H1 (cell line): ENCODE data around the gene KCNQ1OT1. TPM values are rescaled to one million over a fixed set of nuclear protein-coding genes. Genes with fewer than 3 reads are reported as not detected.

Experiments used
- CTCF ChIA-PET: fragments of 300-600 bp; sonication (Branson Sonifier 250); formaldehyde crosslinking; loops from one replicate; lab custom pipeline; 2021; ENCODE audit not compliant: partially characterized antibody; lab: Charles Lee
- POLR2A ChIA-PET: fragments of 300-600 bp; sonication (Branson Sonifier 250); formaldehyde crosslinking; loops from one replicate; lab custom pipeline; 2021; ENCODE audit warnings: inconsistent platforms; ENCODE audit not compliant: partially characterized antibody; lab: Charles Lee
- DNase-seq, 2 experiments: peaks; one replicate each; pipeline versions ENCODE4 v3.0.0 to v3.0.0-alpha.2; 2010 to 2022; ENCODE audit warnings: low spot score in 2 of 2, low read depth in 1 of 2, mixed read lengths in 1 of 2
- FAIRE-seq: peaks from 2 replicates; lab custom pipeline; 2011; peaks lifted over from hg19 to GRCh38; lab: Jason Lieb, UNC
- H2AFZ ChIP-seq: 2 replicates; pipeline ENCODE4 v1.8.1; 2012; ENCODE audit warnings: low read length, inconsistent platforms
- H2AK5ac ChIP-seq: 2 replicates; pipeline ENCODE4 v1.6.1; 2013; ENCODE audit warnings: low read depth, low read length
- H2BK120ac ChIP-seq: replicated peaks from 2 replicates; pipeline ENCODE3; 2013; ENCODE audit warnings: low read depth, low read length, inconsistent platforms
- H2BK12ac ChIP-seq: 2 replicates; pipeline ENCODE4 v1.6.1; 2013; ENCODE audit warnings: low read depth, low read length
- H2BK15ac ChIP-seq: 2 replicates; pipeline ENCODE4 v1.6.1; 2013; ENCODE audit warnings: low read length
- H2BK20ac ChIP-seq: 2 replicates; pipeline ENCODE4 v1.6.1; 2013; ENCODE audit warnings: low read length
- H2BK5ac ChIP-seq: 2 replicates; pipeline ENCODE4 v1.6.1; 2013; ENCODE audit warnings: low read depth, low read length
- H3K14ac ChIP-seq: 2 replicates; pipeline ENCODE4 v1.6.1; 2013; ENCODE audit warnings: inconsistent platforms; ENCODE audit not compliant: insufficient read length
- H3K18ac ChIP-seq: 2 replicates; pipeline ENCODE4 v1.6.1; 2013; ENCODE audit warnings: low read length; ENCODE audit errors: extremely low read depth
- H3K23ac ChIP-seq: 2 replicates; pipeline ENCODE4 v1.6.1; 2013; ENCODE audit warnings: inconsistent platforms; ENCODE audit not compliant: insufficient read length
- H3K23me2 ChIP-seq: 2 replicates; pipeline ENCODE4 v1.6.1; 2013; ENCODE audit warnings: low read depth, low read length
- H3K27ac ChIP-seq: 2 replicates; pipeline ENCODE4 v1.6.1; 2011; ENCODE audit warnings: low read depth, low read length, inconsistent platforms
- H3K27me3 ChIP-seq, 4 experiments: replicated peaks in 1 of 4; 1 replicate in 1 of 4; 2 replicates in 3 of 4; pipeline versions ENCODE4 v1.6.1 to v1.8.1; 2011 to 2013; ENCODE audit warnings: low read length in 3 of 4, mild to moderate bottlenecking in 3 of 4, inconsistent platforms in 2 of 4, mixed read lengths in 2 of 4, moderate library complexity in 1 of 4; ENCODE audit not compliant: control insufficient read depth in 3 of 4, insufficient read depth in 3 of 4; ENCODE audit errors: extremely low read depth in 1 of 4
- H3K36me3 ChIP-seq, 4 experiments: 2 replicates each; pipeline versions ENCODE4 v1.6.1 to v1.8.1; 2011 to 2013; ENCODE audit warnings: mild to moderate bottlenecking in 4 of 4, low read length in 3 of 4, moderate library complexity in 2 of 4, control low read depth in 1 of 4, inconsistent platforms in 1 of 4; ENCODE audit not compliant: insufficient read depth in 4 of 4, control insufficient read depth in 2 of 4
- H3K4ac ChIP-seq: replicated peaks from 2 replicates; pipeline ENCODE3; 2013; ENCODE audit warnings: low read length, low read depth, mixed read lengths, inconsistent platforms; ENCODE audit not compliant: insufficient read length
- H3K4me1 ChIP-seq, 4 experiments: replicated peaks in 1 of 4; 1 replicate in 1 of 4; 2 replicates in 3 of 4; pipeline versions ENCODE4 v1.6.1 to v1.8.1; 2011 to 2013; ENCODE audit warnings: low read length in 3 of 4, inconsistent platforms in 2 of 4, mixed read lengths in 1 of 4; ENCODE audit not compliant: insufficient read depth in 4 of 4, control insufficient read depth in 3 of 4
- H3K4me2 ChIP-seq, 2 experiments: 2 replicates each; pipeline versions ENCODE4 v1.6.1 to v1.8.1; 2011 to 2013; ENCODE audit warnings: low read depth in 2 of 2, low read length in 2 of 2, control low read depth in 1 of 2, inconsistent platforms in 1 of 2, mild to moderate bottlenecking in 1 of 2; ENCODE audit not compliant: insufficient read depth in 1 of 2
- H3K4me3 ChIP-seq, 4 experiments: fragments of 200-600, 300-600 bp in 1 of 4; sonication (generic), shearing (Covaris generic), sonication (Bioruptor Twin) in 1 of 4; 2 replicates each; pipeline versions ENCODE4 v1.5.1 to v1.8.1; 2011 to 2016; ENCODE audit warnings: low read length in 4 of 4, low read depth in 3 of 4, control low read depth in 2 of 4, inconsistent platforms in 2 of 4, mild to moderate bottlenecking in 2 of 4, mixed read lengths in 1 of 4, moderate library complexity in 1 of 4; ENCODE audit not compliant: insufficient read depth in 2 of 4; ENCODE audit errors: extremely low read depth in 1 of 4
- H3K56ac ChIP-seq: replicated peaks from 2 replicates; pipeline ENCODE3; 2013; ENCODE audit warnings: low read depth, mild to moderate bottlenecking, mixed read lengths, low read length, inconsistent platforms; ENCODE audit not compliant: insufficient read length
- H3K79me1 ChIP-seq: 2 replicates; pipeline ENCODE4 v1.6.1; 2013; ENCODE audit warnings: low read depth, low read length, control low read depth
- H3K79me2 ChIP-seq, 2 experiments: 2 replicates each; pipeline versions ENCODE4 v1.6.1 to v1.8.1; 2012 to 2013; ENCODE audit warnings: low read length in 2 of 2, mild to moderate bottlenecking in 2 of 2, inconsistent platforms in 1 of 2; ENCODE audit not compliant: insufficient read depth in 2 of 2, control insufficient read depth in 1 of 2
- H3K9ac ChIP-seq, 4 experiments: replicated peaks in 1 of 4; 1 replicate in 1 of 4; 2 replicates in 3 of 4; pipeline versions ENCODE4 v1.6.1 to v1.8.1; 2011 to 2013; ENCODE audit warnings: low read depth in 3 of 4, low read length in 3 of 4, control low read depth in 2 of 4, mild to moderate bottlenecking in 2 of 4, moderate library complexity in 2 of 4, inconsistent platforms in 1 of 4; ENCODE audit errors: extremely low read depth in 1 of 4
- H3K9me3 ChIP-seq, 2 experiments: 2 replicates each; pipeline versions ENCODE4 v1.6.1 to v1.8.1; 2012 to 2013; ENCODE audit warnings: mild to moderate bottlenecking in 2 of 2, moderate library complexity in 2 of 2, control low read depth in 1 of 2, inconsistent platforms in 1 of 2, low read depth in 1 of 2, low read length in 1 of 2, mixed read lengths in 1 of 2; ENCODE audit not compliant: insufficient read depth in 2 of 2
- H4K20me1 ChIP-seq, 2 experiments: replicated peaks in 1 of 2; 2 replicates each; pipeline versions ENCODE3 to v1.8.1; 2011 to 2013; ENCODE audit warnings: inconsistent platforms in 2 of 2, low read length in 2 of 2, mild to moderate bottlenecking in 1 of 2; ENCODE audit not compliant: insufficient read depth in 2 of 2, control insufficient read depth in 1 of 2
- H4K5ac ChIP-seq: 2 replicates; pipeline ENCODE4 v1.6.1; 2013; ENCODE audit warnings: low read length, low read depth, mixed read lengths, inconsistent platforms; ENCODE audit not compliant: insufficient read length
- H4K8ac ChIP-seq: 2 replicates; pipeline ENCODE4 v1.8.0; 2013; ENCODE audit warnings: mild to moderate bottlenecking, moderate library complexity, low read length, inconsistent platforms; ENCODE audit not compliant: insufficient read depth; ENCODE audit errors: extremely low read depth
- H4K91ac ChIP-seq: replicated peaks from 2 replicates; pipeline ENCODE3; 2013; ENCODE audit warnings: low read length, mixed read lengths, inconsistent platforms; ENCODE audit not compliant: insufficient read length
- BACH1 ChIP-seq: IDR thresholded peaks from 2 replicates; pipeline ENCODE4 v1.6.1; 2012; ENCODE audit warnings: low read length, improper control_type of control experiment
- CHD1 ChIP-seq: IDR thresholded peaks from 2 replicates; pipeline ENCODE4 v1.6.1; 2012; ENCODE audit warnings: low read depth, low read length, improper control_type of control experiment
- EGR1 ChIP-seq: IDR thresholded peaks from 2 replicates; pipeline ENCODE4 v1.6.1; 2011; ENCODE audit warnings: low read depth, low read length, borderline replicate concordance
- GABPA ChIP-seq: IDR thresholded peaks from 2 replicates; pipeline ENCODE4 v1.6.1; 2011; ENCODE audit warnings: mild to moderate bottlenecking, low read length, moderate library complexity, borderline replicate concordance; ENCODE audit not compliant: insufficient read depth
- RAD21 ChIP-seq, 2 experiments: IDR thresholded peaks in 1 of 2; conservative IDR thresholded peaks in 1 of 2; 2 replicates each; pipeline ENCODE4 v1.6.1; 2011; ENCODE audit warnings: low read depth in 2 of 2, low read length in 2 of 2, improper control_type of control experiment in 1 of 2, inconsistent platforms in 1 of 2, mild to moderate bottlenecking in 1 of 2, moderate library complexity in 1 of 2
- TBP ChIP-seq: IDR thresholded peaks from 2 replicates; pipeline ENCODE4 v1.6.1; 2011; ENCODE audit warnings: low read depth, low read length, improper control_type of control experiment
- TCF12 ChIP-seq: IDR thresholded peaks from 2 replicates; pipeline ENCODE4 v1.6.1; 2011; ENCODE audit warnings: low read depth, mild to moderate bottlenecking, low read length
- YY1 ChIP-seq: IDR thresholded peaks from 2 replicates; pipeline ENCODE4 v1.6.1; 2011; ENCODE audit warnings: low read depth, mild to moderate bottlenecking, low read length
- ZNF274 ChIP-seq: IDR thresholded peaks from 2 replicates; pipeline ENCODE4 v1.7.0; 2012; ENCODE audit warnings: low read length, borderline replicate concordance; ENCODE audit errors: extremely low read depth
- whole genome bisulfite sequencing, 2 experiments: shearing (Covaris generic) in 1 of 2; methylation state at CpG; one replicate each; pipeline versions ENCODE4 v1.1.6 to v1.1.7; 2013 to 2015; ENCODE audit warnings: low lambda C conversion rate in 2 of 2, mixed read lengths in 2 of 2, inconsistent platforms in 1 of 2, low coverage in 1 of 2, missing lambda C conversion rate in 1 of 2; ENCODE audit not compliant: insufficient replicate concordance in 2 of 2, insufficient coverage in 1 of 2, insufficient read length in 1 of 2; ENCODE audit errors: extremely low coverage in 1 of 2, missing lambda C conversion rate in 1 of 2; 5-methylcytosine and 5-hydroxymethylcytosine counted together
- polyA plus RNA-seq, 7 experiments: library from polyadenylated mRNA; depleted of rRNA in 3 of 7; stranded (reverse) in 5 of 7; unstranded in 2 of 7; fragments of >200 nt in 5 of 7; fragments of 200-250 nt in 2 of 7; gene quantifications; 1 replicate in 5 of 7; 2 replicates in 1 of 7; 4 replicates in 1 of 7; pipeline versions ENCODE4 v1.2.1 to v1.2.3, GENCODE V29; 2011 to 2013; ENCODE audit warnings: missing spikeins in 2 of 7, mixed read lengths in 2 of 7
- total RNA-seq: library from RNA; stranded (reverse); fragmentation: NEBNext Ultra II Directional; extraction: Animal tissue kit (Norgen Biotek cat#: 25700); gene quantifications from 2 replicates; pipeline ENCODE4 v1.2.1, GENCODE V29; 2021
- TF ChIP-seq, protein P1 (sequence below): IDR thresholded peaks from 2 replicates; pipeline ENCODE4 v1.6.1; 2012; ENCODE audit warnings: inconsistent platforms

Gene KCNQ1OT1
- total and polyA plus RNA-seq, 2 of the 8 experiments (the other 6 are each of a cell fraction or from before 2014, with no cell fraction given): 0.21 to 1.2 TPM

DNA sequence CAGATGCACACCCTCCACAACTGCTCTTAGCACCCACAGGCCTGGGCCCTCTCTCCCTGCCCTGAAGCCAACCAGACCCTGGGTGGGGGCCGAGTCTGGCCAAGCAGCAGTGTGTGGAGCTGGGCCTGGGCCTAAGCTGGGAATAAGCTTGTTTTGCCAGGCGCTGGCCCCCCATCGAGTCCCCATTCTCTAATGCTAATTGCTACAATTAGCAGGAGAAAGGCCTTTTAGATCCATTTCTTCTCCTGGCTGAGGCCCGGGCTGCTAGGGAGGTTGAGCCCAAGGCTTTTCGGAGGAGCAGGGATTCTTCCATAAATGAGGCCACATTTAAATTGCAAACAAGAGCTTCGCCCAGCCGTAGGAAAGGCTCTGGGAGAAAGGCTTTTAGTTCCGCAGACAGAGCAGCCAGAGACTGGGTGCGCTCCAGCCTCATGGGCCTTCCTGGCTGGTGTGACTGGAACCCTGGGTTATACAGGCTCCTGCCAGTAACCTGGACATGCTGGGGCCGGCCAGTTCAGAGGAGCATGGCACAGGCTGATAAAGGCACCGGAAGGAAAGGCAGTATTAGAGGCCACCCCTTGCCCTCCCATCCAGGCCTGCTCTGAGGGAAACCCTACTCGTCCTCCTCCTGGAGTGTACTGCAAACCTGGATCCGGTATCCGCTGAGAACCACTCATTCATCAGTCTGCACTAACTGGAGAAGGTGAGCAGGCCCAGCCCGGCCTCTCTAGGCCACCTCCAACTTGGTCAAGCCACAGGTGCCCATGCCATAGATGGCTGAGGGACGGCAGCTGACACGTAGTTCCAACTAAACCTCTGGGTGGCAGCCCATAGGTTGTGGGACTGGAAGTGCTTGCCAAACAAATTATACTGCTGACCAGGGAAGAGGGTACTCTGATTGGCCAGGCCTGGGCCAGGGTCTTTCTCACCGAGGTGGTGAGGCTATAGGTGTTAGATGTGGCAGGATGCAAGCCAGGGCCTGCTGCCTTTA lies 6.2 kb downstream of the KCNQ1OT1 start:
- H4K91ac ChIP-seq: peak overlapping the region; percentile 63
- 7% methylated on average over 18 of the region's 18 CpGs; no CpG with 5 or more reads in 1 of the 2 experiments for WGBS, 2 experiments
- peak overlapping the region; percentile 69; the same call in 1 of the 2 replicates for H4K8ac ChIP-seq
- no peak overlapping the region for H3K23ac ChIP-seq
- peak overlapping the region; percentile 74 for H4K5ac ChIP-seq
- ChIA-PET POLR2A (interaction anchor here (0.5 to 2.5 kb wide), 17 partner anchors 9 to 237 kb away, joined by 3 to 11 read pairs (median 4); partner anchors contain the start of gene CDKN1C), CTCF (interaction anchor here (0.6 to 1.8 kb wide), 14 partner anchors 8 to 212 kb away, joined by 3 to 5 read pairs (median 3); no protein-coding TSS in a partner anchor)
- no peaks in the 10 kb centered on the region for H3K36me3 ChIP-seq
- no peak overlapping the region for H3K14ac ChIP-seq
- H3K27me3 ChIP-seq: peaks cover 0 to under 1% (median 0%) of the 10 kb centered on the region in 4 experiments; a peak in 1 of 7 replicates
- peaks cover 9% of the 10 kb centered on the region for H3K79me1 ChIP-seq
- H3K23me2 ChIP-seq: no peaks in the 10 kb centered on the region; the same call in 1 of the 2 replicates
- peak overlapping the region in 3 of 4 experiments; percentile 40 to 58 (median 47); a peak in 5 of 7 replicates for H3K9ac ChIP-seq
- H2AK5ac ChIP-seq: peak overlapping the region; percentile 100
- H3K4me1 ChIP-seq: peaks cover 40 to 61% (median 55%) of the 10 kb centered on the region in 4 experiments
- peak overlapping the region; percentile 93 for H2BK5ac ChIP-seq
- DNase-seq: peak; percentile 91 to 95
- H2BK120ac ChIP-seq: peak overlapping the region; percentile 51
- H2AFZ ChIP-seq: no peak overlapping the region
- peak overlapping the region; percentile 98 for H3K18ac ChIP-seq
- H3K79me2 ChIP-seq: peaks cover 0 to 74% of the 10 kb centered on the region in 2 experiments; a peak in 2 of 4 replicates
- peaks cover 0 to 14% of the 10 kb centered on the region in 2 experiments for H4K20me1 ChIP-seq
- H3K9me3 ChIP-seq: no peaks in the 10 kb centered on the region
- H3K4me3 ChIP-seq: peak overlapping the region in 3 of 4 experiments; percentile 12 to 33 (median 24); a peak in 6 of 8 replicates
- peak overlapping the region; percentile 78 for H3K27ac ChIP-seq
- peak overlapping the region; percentile 15 for H3K4ac ChIP-seq
- H2BK15ac ChIP-seq: no peak overlapping the region; the same call in 1 of the 2 replicates
- H2BK20ac ChIP-seq: peak overlapping the region; percentile 94
- H3K56ac ChIP-seq: peak overlapping the region; percentile 18
- peak overlapping the region; percentile 65 to 76 for H3K4me2 ChIP-seq
- FAIRE-seq: peak; percentile 96
- H2BK12ac ChIP-seq: peak overlapping the region; percentile 99
- TF ChIP-seq, protein P1, sequence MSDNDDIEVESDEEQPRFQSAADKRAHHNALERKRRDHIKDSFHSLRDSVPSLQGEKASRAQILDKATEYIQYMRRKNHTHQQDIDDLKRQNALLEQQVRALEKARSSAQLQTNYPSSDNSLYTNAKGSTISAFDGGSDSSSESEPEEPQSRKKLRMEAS: no peak
- TF ChIP-seq RAD21 (IDR thresholded peaks at IDR 0.05 in 1 of 2, conservative IDR thresholded peaks at IDR 0.05 in 1 of 2; ENCODE audit: low read depth in 2 of 2, low read length in 2 of 2): peak in 1 of 2 experiments; percentile 31; a peak in 1 of 4 replicates
- peak; percentile 80 for TF ChIP-seq TBP
- TF ChIP-seq GABPA: peak; percentile 47; the same call in 1 of the 2 replicates
- TF ChIP-seq EGR1: no peak
- no peak for TF ChIP-seq ZNF274
- TF ChIP-seq BACH1: no peak
- TF ChIP-seq CHD1: no peak
- peak; percentile 62 for TF ChIP-seq YY1
- TF ChIP-seq TCF12: peak; percentile 82
